Measurements from ENCODE around the gene ZFHX2. TPM values are rescaled to one million over a fixed set of nuclear protein-coding genes. Genes with fewer than 3 reads are reported as not detected.
A peak's percentile ranks its signal among the peaks of the same experiment; 100 is the strongest.

The ZFHX2 gene
- polyA plus RNA-seq, 1 experiment, result 0.09 TPM

DNA sequence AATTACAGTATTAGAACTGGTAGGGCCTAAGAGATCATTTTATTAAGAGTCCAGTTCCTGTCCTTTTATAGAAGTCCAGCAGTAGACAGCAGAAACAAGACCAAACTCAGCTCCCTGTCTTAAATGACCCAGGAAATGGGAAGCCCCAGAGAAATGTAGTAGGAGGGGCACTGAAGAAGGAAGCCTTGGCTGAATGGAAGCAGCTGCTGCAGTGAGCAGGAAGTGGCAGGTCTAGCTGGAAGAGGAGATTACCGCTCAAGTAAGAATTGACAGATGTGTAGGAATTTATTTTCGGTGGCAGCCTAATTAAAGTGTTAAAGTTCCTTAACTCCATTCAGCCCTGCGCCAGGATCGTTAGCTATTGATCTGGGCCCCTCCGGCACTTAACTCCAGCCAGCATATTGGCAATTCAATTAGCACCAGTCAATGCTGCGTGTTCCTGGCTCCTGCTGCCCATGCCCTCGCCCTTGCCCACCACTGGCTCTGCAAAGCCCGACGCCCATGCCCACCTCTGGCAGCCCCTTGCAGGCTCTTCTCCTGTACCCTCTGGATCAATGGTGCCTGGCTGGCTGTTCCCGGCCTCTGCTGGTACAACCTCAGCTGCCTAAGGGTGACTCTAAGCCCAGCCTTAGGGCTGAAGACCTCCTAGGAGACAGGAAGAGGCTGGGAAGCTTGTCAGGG is 21.1 kb downstream of the ZFHX2 start:
- Histone ChIP-seq H3K4me3 (ENCODE audit: low read depth, low read length) (no peak overlapping the region), H3K9me3 (ENCODE audit: control insufficient read depth, insufficient read depth, low read length) (no peaks in the 10 kb centered on the region; the same call in 1 of the 2 replicates), H3K27ac (ENCODE audit: low read depth, low read length) (no peak overlapping the region), H3K27me3 (ENCODE audit: control insufficient read depth, insufficient read depth, low read length) (no peaks in the 10 kb centered on the region)
- CTCF ChIA-PET, result no interaction called here
- POLR2A ChIA-PET, result interaction anchor here (1.6 kb wide), 1 partner anchor 25 kb away, joined by 3 read pairs; the partner anchor contains the start of gene THTPA
- DNase-seq (ENCODE audit: low read depth, low spot score), result no peak
- TF ChIP-seq CTCF (IDR thresholded peaks at IDR 0.05; ENCODE audit: low read depth, low read length), result no peak

GRCh38 chr14:23529016-23529415 is 22.5 kb downstream of the ZFHX2 start:
- H3K4me3 ChIP-seq (ENCODE audit: low read depth, low read length), result no peak overlapping the region
- DNase-seq (ENCODE audit: low read depth, low spot score), result no peak
- H3K9me3 ChIP-seq (ENCODE audit: control insufficient read depth, insufficient read depth, low read length), result no peaks in the 10 kb centered on the region; the same call in 1 of the 2 replicates
- no peaks in the 10 kb centered on the region for H3K27me3 ChIP-seq (ENCODE audit: control insufficient read depth, insufficient read depth, low read length)
- TF ChIP-seq CTCF (IDR thresholded peaks at IDR 0.05; ENCODE audit: low read depth, low read length), result no peak; the same call in 1 of the 2 replicates
- CTCF ChIA-PET, result interaction anchor here (0.6 to 0.9 kb wide), 3 partner anchors 38 to 83 kb away, joined by 4 to 6 read pairs (median 4); no protein-coding TSS in a partner anchor
- POLR2A ChIA-PET, result no interaction called here
- no peak overlapping the region for H3K27ac ChIP-seq (ENCODE audit: low read depth, low read length)

DNA sequence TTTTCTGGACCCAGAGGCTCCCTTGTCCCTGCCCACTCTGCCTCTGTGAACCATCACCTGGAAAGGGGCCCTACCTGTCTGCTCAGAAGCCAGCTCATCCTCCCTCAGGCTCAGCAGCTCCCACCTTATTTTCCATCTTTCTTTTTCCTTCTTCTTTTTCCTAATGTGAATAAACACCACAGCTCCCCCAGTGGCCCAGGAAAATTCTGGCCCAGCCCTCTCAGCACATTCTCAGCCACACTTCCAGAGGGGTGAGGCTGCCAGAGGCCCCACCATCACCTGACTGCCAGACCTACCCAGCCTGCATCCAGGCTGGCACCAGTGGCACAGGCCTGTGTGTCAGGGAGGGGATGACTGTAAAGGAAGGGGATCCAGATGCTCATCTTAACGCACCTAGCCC is 23.0 kb downstream of the ZFHX2 start:
- H3K9me3 ChIP-seq (ENCODE audit: control insufficient read depth, insufficient read depth, low read length), result no peaks in the 10 kb centered on the region; the same call in 1 of the 2 replicates
- ChIA-PET CTCF (interaction anchor here (0.5 to 0.9 kb wide), 4 partner anchors 38 to 154 kb away, joined by 3 to 4 read pairs (median 4); no protein-coding TSS in a partner anchor), POLR2A (no interaction called here)
- no peaks in the 10 kb centered on the region for H3K27me3 ChIP-seq (ENCODE audit: control insufficient read depth, insufficient read depth, low read length)
- no peak overlapping the region for H3K4me3 ChIP-seq (ENCODE audit: low read depth, low read length)
- no peak overlapping the region for H3K27ac ChIP-seq (ENCODE audit: low read depth, low read length)
- peak; percentile 31 for TF ChIP-seq CTCF (IDR thresholded peaks at IDR 0.05; ENCODE audit: low read depth, low read length)
- no peak for DNase-seq (ENCODE audit: low read depth, low spot score)

DNA sequence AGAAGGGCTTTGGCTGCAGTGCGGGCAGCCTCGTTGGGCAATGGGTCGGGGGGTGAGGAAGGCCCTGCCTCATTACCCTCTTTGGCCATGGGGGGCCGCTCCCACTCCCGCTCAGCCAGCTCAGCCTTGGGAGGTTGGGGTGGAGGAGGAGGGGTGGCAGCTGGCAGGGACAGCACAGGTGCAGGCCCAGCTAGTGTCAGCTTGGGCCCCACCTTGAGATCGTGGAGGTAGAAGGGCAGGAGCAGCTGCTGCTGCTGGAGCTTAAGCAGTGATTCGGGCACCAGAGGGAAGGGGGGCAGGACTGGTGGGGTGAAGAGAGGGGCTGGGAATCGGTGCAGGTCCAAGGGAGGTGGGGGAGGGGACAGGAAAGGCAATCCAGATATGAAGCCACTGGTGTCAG is 26.0 kb downstream of the ZFHX2 start:
- no peak for TF ChIP-seq CTCF (IDR thresholded peaks at IDR 0.05; ENCODE audit: low read depth, low read length)
- POLR2A ChIA-PET, result no interaction called here
- Histone ChIP-seq H3K4me3 (ENCODE audit: low read depth, low read length) (no peak overlapping the region), H3K27me3 (ENCODE audit: control insufficient read depth, insufficient read depth, low read length) (no peaks in the 10 kb centered on the region), H3K9me3 (ENCODE audit: control insufficient read depth, insufficient read depth, low read length) (no peaks in the 10 kb centered on the region; the same call in 1 of the 2 replicates), H3K27ac (ENCODE audit: low read depth, low read length) (no peak overlapping the region)
- CTCF ChIA-PET, result interaction anchor here (0.8 kb wide), 1 partner anchor 13 kb away, joined by 3 read pairs; no protein-coding TSS in a partner anchor
- DNase-seq (ENCODE audit: low read depth, low spot score), result no peak

DNA sequence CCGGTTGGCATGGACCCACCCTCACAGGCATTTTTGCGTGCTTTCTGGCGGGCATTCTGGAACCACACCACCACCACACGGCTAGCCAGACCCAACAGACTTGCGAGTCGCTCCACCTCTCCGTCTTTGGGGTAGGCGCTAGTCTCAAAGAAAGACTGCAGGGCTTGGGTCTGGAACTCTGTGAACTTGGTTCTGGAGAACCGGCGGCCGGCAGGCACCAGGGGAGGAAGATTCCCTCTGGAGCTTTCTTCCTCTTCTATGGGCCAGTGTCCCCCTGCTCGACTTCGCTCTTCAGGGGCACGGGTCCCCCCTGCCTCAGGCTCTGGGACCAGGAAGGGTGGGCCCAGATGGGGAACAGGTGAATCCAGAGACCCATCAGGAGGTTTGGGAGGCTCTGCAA is 26.6 kb downstream of the ZFHX2 start:
- no peaks in the 10 kb centered on the region for H3K27me3 ChIP-seq (ENCODE audit: control insufficient read depth, insufficient read depth, low read length)
- no peak overlapping the region for H3K4me3 ChIP-seq (ENCODE audit: low read depth, low read length)
- H3K9me3 ChIP-seq (ENCODE audit: control insufficient read depth, insufficient read depth, low read length), result no peaks in the 10 kb centered on the region; the same call in 1 of the 2 replicates
- TF ChIP-seq CTCF (IDR thresholded peaks at IDR 0.05; ENCODE audit: low read depth, low read length), result no peak
- CTCF ChIA-PET, result interaction anchor here (0.8 kb wide), 1 partner anchor 13 kb away, joined by 3 read pairs; no protein-coding TSS in a partner anchor
- no peak overlapping the region for H3K27ac ChIP-seq (ENCODE audit: low read depth, low read length)
- no peak for DNase-seq (ENCODE audit: low read depth, low spot score)
- POLR2A ChIA-PET, result no interaction called here
